ENCODE results near the gene COA1. TPM values are rescaled to one million over a fixed set of nuclear protein-coding genes. Genes with fewer than 3 reads are reported as not detected.
"Not testable (repeated sequence)": the region's sequence is repeated elsewhere in the genome, so short reads cannot be mapped to it uniquely, and the experiment has no call there.

COA1 gene
- total RNA-seq, 4 donors from 2014 or later, result 31.8 to 53.2 (median 39.8) TPM

DNA sequence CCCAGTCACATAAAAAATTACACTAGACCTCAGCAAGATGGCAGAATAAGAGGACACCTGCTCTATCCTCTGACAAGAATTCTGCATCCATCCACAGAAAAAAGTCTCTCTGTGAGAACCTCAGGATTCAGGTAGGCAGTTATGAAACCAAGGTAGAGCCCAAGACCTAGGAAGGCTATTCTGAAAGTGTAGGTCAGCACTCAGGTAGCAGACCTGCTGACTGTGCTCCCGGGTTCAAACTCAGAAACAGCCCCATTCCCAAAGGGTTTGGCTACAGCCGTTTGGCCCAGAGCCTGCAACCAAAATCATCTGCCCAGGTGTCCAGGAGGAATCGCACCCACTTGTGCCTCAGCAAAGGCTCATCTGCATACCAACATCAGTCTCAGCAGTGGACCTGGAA is 37.7 kb downstream of the COA1 start:
- no peak for TF ChIP-seq POLR2A (IDR thresholded peaks at IDR 0.05)
- TF ChIP-seq, protein P1, sequence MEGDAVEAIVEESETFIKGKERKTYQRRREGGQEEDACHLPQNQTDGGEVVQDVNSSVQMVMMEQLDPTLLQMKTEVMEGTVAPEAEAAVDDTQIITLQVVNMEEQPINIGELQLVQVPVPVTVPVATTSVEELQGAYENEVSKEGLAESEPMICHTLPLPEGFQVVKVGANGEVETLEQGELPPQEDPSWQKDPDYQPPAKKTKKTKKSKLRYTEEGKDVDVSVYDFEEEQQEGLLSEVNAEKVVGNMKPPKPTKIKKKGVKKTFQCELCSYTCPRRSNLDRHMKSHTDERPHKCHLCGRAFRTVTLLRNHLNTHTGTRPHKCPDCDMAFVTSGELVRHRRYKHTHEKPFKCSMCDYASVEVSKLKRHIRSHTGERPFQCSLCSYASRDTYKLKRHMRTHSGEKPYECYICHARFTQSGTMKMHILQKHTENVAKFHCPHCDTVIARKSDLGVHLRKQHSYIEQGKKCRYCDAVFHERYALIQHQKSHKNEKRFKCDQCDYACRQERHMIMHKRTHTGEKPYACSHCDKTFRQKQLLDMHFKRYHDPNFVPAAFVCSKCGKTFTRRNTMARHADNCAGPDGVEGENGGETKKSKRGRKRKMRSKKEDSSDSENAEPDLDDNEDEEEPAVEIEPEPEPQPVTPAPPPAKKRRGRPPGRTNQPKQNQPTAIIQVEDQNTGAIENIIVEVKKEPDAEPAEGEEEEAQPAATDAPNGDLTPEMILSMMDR (IDR thresholded peaks at IDR 0.05), result no peak
- no peak for TF ChIP-seq EP300 (IDR thresholded peaks at IDR 0.05; ENCODE audit: low read depth)
- no peak for TF ChIP-seq POLR2AphosphoS5 (IDR thresholded peaks at IDR 0.05)
- no peak overlapping the region for H3K4me3 ChIP-seq
- WGBS, 2 donors (ENCODE audit: low coverage in 1 of 2), result 90% methylated on average over 3 of the region's 3 CpGs; no CpG with 5 or more reads in 1 of the 2 donors
- no peak overlapping the region for H3K27ac ChIP-seq
- H3K36me3 ChIP-seq, result no peaks in the 10 kb centered on the region
- in situ Hi-C loops (cut with MboI; ENCODE audit: low pct_ligation_motif_present in 1 of 4, low pct_unique_long_range_greater_than_20kb in 1 of 4, low sequenced_read_pairs in 3 of 4), result loop anchor here in 1 of 4 donors (10.0 kb wide), 1 partner anchor 107 kb away; the partner anchor contains the start of gene STK17A
- no peaks in the 10 kb centered on the region for H3K9me3 ChIP-seq
- no peaks in the 10 kb centered on the region for H3K27me3 ChIP-seq
- intact Hi-C loops (cut with DNase I; ENCODE audit: low total_unique reads), result no loop called here
- peaks cover 0 to 8% (median 0%) of the 10 kb centered on the region in 4 donors for H3K4me1 ChIP-seq
- DNase-seq, result no peak

DNA sequence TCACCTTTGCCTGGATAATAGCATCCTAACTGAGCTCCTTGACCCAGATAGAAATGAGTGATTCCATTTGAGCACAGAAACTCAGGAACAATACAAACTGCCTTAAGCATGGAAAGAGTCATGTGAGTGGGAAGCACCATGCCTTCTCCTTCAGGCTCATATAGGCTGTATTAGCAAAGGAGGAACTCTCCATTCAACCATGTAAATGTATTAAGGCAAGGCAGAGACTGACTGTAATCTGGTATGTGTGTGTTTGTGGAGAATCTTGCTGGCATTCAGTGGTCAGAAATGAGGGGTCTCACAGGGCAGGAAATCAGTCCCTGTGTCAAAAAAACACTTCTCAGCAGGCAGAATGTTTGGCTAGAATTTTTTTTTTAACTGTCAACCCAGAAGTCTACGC is 40.2 kb downstream of the COA1 start:
- H3K27ac ChIP-seq, result no peak overlapping the region
- no peak overlapping the region for H3K4me3 ChIP-seq
- in situ Hi-C loops (cut with MboI; ENCODE audit: low pct_ligation_motif_present in 1 of 4, low pct_unique_long_range_greater_than_20kb in 1 of 4, low sequenced_read_pairs in 3 of 4) (no loop called here), intact Hi-C loops (cut with DNase I; ENCODE audit: low total_unique reads) (no loop called here)
- TF ChIP-seq, protein P1 (IDR thresholded peaks at IDR 0.05), result no peak
- TF ChIP-seq POLR2A (IDR thresholded peaks at IDR 0.05), result no peak
- no peak for TF ChIP-seq EP300 (IDR thresholded peaks at IDR 0.05; ENCODE audit: low read depth)
- no peak for TF ChIP-seq POLR2AphosphoS5 (IDR thresholded peaks at IDR 0.05)
- no peak for DNase-seq
- no peaks in the 10 kb centered on the region for H3K9me3 ChIP-seq
- 97 to 100% methylated on average over 1 of the region's 1 CpG for WGBS, 2 donors (ENCODE audit: low coverage in 1 of 2)
- no peaks in the 10 kb centered on the region for H3K27me3 ChIP-seq
- peaks cover 0 to 8% (median 0%) of the 10 kb centered on the region in 4 donors for H3K4me1 ChIP-seq
- no peaks in the 10 kb centered on the region for H3K36me3 ChIP-seq

DNA sequence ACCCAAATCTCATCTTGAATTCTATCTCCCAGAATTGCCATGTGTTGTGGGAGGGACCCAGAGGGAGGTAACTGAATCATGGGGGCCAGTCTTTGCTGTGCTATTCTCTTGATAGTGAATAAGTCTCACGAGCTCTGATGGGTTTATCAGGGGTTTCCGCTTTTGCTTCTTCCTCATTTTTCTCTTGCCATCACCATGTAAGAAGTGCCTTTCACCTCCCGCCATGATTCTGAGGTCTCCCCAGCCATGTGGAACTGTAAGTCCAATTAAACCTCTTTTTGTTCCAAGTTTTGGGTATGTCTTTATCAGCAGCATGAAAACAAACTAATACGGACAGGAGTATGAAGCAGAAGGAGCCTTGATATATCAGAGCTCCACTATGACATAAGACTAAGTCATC is 41.5 kb downstream of the COA1 start:
- H3K9me3 ChIP-seq; DNase-seq; H3K36me3 ChIP-seq; H3K27ac ChIP-seq; H3K27me3 ChIP-seq; intact Hi-C loops (cut with DNase I; ENCODE audit: low total_unique reads); in situ Hi-C loops (cut with MboI; ENCODE audit: low pct_ligation_motif_present in 1 of 4, low pct_unique_long_range_greater_than_20kb in 1 of 4, low sequenced_read_pairs in 3 of 4); H3K4me1 ChIP-seq; H3K4me3 ChIP-seq: not testable (repeated sequence)
- 97 to 100% methylated on average over 4 of the region's 4 CpGs for WGBS, 2 donors (ENCODE audit: low coverage in 1 of 2)

DNA sequence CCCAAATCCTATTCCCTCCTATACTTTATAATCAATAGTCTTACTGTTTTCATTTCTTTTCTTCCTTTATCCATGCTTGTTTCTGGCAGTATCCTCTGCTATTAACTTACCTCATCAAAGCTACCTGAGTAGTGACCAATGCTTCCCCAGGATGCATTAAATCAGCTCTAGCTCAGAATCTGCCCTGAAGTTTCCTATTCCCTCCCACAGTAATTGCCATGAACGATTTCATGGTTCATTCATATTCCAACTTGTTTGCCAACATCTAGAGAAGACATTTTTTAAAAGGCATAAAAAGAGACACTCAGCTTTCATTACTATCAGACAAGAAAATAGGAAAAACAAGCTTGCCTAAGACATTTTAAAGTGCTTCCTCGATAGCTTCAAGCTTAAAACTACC is 42.3 kb downstream of the COA1 start:
- Histone ChIP-seq H3K4me3 (no peak overlapping the region), H3K27ac (no peak overlapping the region), H3K36me3 (no peaks in the 10 kb centered on the region), H3K9me3 (no peaks in the 10 kb centered on the region), H3K27me3 (no peaks in the 10 kb centered on the region), H3K4me1 (no peaks in the 10 kb centered on the region)
- in situ Hi-C loops (cut with MboI; ENCODE audit: low pct_ligation_motif_present in 1 of 4, low pct_unique_long_range_greater_than_20kb in 1 of 4, low sequenced_read_pairs in 3 of 4) (no loop called here), intact Hi-C loops (cut with DNase I; ENCODE audit: low total_unique reads) (no loop called here)
- no peak for DNase-seq
- WGBS, 2 donors (ENCODE audit: low coverage in 1 of 2), result 82 to 88% methylated on average over 2 of the region's 2 CpGs
- TF ChIP-seq, protein P1 (IDR thresholded peaks at IDR 0.05), result no peak
- TF ChIP-seq POLR2AphosphoS5 (IDR thresholded peaks at IDR 0.05), result no peak
- TF ChIP-seq EP300 (IDR thresholded peaks at IDR 0.05; ENCODE audit: low read depth), result no peak
- TF ChIP-seq POLR2A (IDR thresholded peaks at IDR 0.05), result no peak

DNA sequence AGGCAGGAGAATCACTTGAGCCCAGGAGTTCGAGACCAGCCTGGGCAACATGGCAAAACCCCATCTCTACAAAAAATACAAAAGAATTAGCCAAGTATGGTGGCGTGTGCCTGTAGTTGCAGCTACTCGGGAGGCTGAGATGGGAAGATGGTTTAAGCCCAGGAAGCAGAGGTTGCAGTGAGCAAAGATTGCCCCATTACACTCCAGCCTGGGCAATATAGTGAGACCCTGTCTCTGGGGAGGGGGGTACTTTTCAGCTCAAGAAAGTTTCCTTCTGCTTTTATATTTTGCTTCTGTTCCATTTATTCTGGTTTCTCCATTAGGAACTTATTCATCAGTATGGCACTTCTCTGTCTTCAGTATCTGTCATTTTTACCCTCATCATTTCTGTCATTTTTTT is 48.6 kb downstream of the COA1 start:
- Histone ChIP-seq H3K27ac (no peak overlapping the region), H3K4me3 (no peak overlapping the region), H3K36me3 (no peaks in the 10 kb centered on the region), H3K27me3 (no peaks in the 10 kb centered on the region), H3K9me3 (no peaks in the 10 kb centered on the region), H3K4me1 (peaks cover 0 to 7% (median 5%) of the 10 kb centered on the region in 4 donors)
- no peak for DNase-seq
- WGBS, 2 donors (ENCODE audit: low coverage in 1 of 2), result 88 to 96% methylated on average over 2 to 3 of the region's 3 CpGs
- in situ Hi-C loops (cut with MboI; ENCODE audit: low pct_ligation_motif_present in 1 of 4, low pct_unique_long_range_greater_than_20kb in 1 of 4, low sequenced_read_pairs in 3 of 4) (no loop called here), intact Hi-C loops (cut with DNase I; ENCODE audit: low total_unique reads) (no loop called here)
- no peak for TF ChIP-seq EP300 (IDR thresholded peaks at IDR 0.05; ENCODE audit: low read depth)
- TF ChIP-seq POLR2A (IDR thresholded peaks at IDR 0.05), result no peak
- TF ChIP-seq, protein P1 (IDR thresholded peaks at IDR 0.05), result no peak
- no peak for TF ChIP-seq POLR2AphosphoS5 (IDR thresholded peaks at IDR 0.05)
